ENCODE results near the gene PLD1.

PLD1 gene

GRCh38 chr3:171790574-171790897 lies 19.7 kb downstream of the PLD1 start:
- no peak for DNase-seq

GRCh38 chr3:171789759-171790505 lies 20.4 kb downstream of the PLD1 start:
- DNase-seq: no peak

GRCh38 chr3:171788546-171789351 lies 21.5 kb downstream of the PLD1 start:
- DNase-seq: no peak

- no peak for DNase-seq
These were observed 23.3 kb downstream of the PLD1 start for GRCh38 chr3:171786997-171787396.

GRCh38 chr3:171784937-171785336 lies 25.3 kb downstream of the PLD1 start:
- no peak for DNase-seq

- DNase-seq: no peak
These were observed 25.9 kb downstream of the PLD1 start for GRCh38 chr3:171784387-171784786.

- DNase-seq: no peak
These were observed 26.7 kb downstream of the PLD1 start for GRCh38 chr3:171783626-171784025.

- no peak for DNase-seq
These were observed 27.2 kb downstream of the PLD1 start for GRCh38 chr3:171783086-171783485.

GRCh38 chr3:171782617-171783016 lies 27.7 kb downstream of the PLD1 start:
- no peak for DNase-seq

- no peak for DNase-seq
These were observed 28.6 kb downstream of the PLD1 start for GRCh38 chr3:171781711-171782127.

- no peak for DNase-seq
These were observed 31.8 kb downstream of the PLD1 start for GRCh38 chr3:171778493-171778892.

- no peak for DNase-seq
These were observed 32.7 kb downstream of the PLD1 start for GRCh38 chr3:171777596-171777995.

GRCh38 chr3:171776839-171777583 lies 33.3 kb downstream of the PLD1 start:
- DNase-seq: no peak

- no peak for DNase-seq
These were observed 33.9 kb downstream of the PLD1 start for GRCh38 chr3:171776411-171776810.

- no peak for DNase-seq
These were observed 34.3 kb downstream of the PLD1 start for GRCh38 chr3:171775943-171776342.

- DNase-seq: no peak
These were observed 35.8 kb downstream of the PLD1 start for GRCh38 chr3:171774521-171774920.

- DNase-seq: peak; percentile 73
These were observed 37.7 kb downstream of the PLD1 start for GRCh38 chr3:171772427-171773056.

- no peak for DNase-seq
These were observed 39.3 kb downstream of the PLD1 start for GRCh38 chr3:171770689-171771620.

GRCh38 chr3:171769461-171769860 lies 40.8 kb downstream of the PLD1 start:
- no peak for DNase-seq

- no peak for DNase-seq
These were observed 41.3 kb downstream of the PLD1 start for GRCh38 chr3:171768986-171769385.

- DNase-seq: no peak
These were observed 41.9 kb downstream of the PLD1 start for GRCh38 chr3:171768281-171768900.

GRCh38 chr3:171765511-171765887 lies 44.8 kb downstream of the PLD1 start:
- DNase-seq: no peak
